GM21390 (cell line): ENCODE results near the gene GPC5.
"Not testable (repeated sequence)": the region's sequence is repeated elsewhere in the genome, so short reads cannot be mapped to it uniquely, and the experiment has no call there.

Experiments used
- ATAC-seq: cut with Tn5 transposase; IDR thresholded peaks from one replicate; pipeline ENCODE4 v1.9.1; 2021; ENCODE audit not compliant: unreplicated experiment

GPC5 gene

DNA sequence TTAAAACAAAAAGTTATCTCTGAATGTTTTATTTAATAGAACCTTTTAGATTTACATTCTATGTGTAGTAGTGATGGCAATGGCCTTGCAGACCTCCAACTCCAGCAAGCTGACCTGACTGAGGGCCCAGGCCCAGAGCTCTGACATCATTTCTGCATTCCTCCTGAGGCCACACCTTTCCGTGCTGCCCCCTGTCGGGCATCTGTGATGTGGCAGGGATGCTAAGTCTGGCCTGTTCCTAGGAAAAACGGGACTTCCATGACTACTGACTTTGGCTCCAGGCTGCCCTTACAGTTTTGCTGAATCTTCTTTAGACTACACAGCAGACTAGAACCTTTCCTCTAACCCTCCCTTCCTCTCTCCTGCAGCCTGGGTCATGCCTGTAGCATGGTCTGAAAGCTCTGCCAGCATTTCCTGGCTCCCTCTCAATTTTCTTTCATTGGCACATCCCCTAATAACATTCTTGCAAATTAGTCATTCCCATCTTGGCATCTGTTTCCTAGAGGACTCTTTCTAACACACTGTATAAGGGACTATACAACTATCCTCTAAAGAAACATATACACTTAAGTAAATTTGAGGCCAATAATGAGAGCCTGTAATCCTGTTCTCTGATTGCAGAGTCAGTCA lies 249.1 kb downstream of the GPC5 start:
- peak; percentile 68 for ATAC-seq

DNA sequence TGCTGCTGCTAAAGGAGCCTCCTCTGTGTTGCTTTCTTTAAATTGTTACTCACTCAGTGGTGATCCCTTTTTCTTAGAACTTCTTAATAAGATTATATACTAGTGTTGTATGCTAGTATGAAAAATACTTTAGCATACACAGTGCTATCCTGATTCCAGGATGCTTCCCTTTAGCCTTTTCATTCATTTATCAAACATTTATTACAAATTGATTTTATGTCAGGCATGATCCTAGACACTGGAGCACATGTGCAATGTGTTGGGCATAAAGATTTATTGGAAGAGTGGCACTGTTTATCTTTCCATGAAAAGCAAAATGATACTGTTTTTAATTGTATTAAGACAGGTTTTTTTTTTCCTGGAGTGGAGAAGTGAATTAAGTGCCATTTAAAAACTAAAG lies 249.6 kb downstream of the GPC5 start:
- no peak for ATAC-seq

DNA sequence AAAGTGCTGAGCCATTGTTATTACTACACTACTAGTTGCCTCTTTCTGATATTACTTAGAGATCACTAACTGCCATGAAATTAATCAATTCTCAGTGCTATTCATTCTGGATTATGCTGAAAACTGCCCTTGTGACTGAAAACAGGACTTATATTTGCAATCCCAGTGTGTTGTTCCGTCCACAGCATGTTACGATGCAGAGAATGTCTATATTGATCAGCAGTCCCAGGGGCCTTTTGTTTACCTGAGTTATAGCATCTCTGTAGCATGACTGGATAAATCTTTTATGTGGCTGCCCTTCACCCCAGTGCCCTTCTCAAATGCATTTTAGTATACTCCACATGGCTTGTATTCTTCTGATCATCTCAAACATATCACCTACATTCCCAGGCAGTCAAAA lies 251.0 kb downstream of the GPC5 start:
- ATAC-seq, result no peak

DNA sequence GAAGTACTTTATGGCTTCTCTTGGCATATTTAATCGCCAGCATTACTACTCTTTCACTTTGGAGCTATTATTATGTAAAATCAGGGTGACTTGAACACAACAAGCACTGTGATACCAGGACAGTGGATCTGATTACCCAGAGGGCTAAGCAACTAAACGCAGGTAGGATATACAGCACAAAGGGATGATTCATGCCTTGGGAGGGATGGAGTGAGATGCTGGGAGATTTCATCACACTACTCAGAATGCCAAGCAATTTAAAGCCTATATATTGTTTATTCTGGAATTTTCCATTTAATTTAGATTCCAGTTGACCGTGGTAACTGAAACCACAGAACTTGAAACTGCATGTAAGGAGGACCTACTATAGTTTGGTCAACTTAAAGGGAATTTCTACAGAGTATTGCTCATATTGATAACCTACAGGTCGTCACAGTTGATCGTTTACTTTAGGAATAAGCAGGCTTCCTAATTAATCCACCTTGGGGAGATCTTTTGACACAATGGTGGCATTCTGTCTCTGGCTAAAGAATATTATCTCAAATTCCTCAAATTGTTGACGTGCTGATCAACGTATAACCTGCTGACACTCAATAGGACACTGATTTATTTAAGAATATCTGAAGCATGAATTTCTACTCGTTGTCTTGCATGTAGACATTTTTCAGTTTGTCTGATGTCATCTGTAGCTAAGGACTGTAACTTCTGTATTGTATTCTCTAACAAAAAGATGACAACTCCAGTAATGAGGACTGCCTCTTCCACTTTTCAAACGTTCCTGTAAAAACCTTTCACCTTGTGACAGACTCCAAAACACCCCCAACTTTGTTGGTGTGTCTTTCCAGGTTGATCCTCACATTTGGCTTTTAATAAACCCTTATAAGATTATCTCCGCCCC lies 254.2 kb downstream of the GPC5 start:
- ATAC-seq, result no peak

DNA sequence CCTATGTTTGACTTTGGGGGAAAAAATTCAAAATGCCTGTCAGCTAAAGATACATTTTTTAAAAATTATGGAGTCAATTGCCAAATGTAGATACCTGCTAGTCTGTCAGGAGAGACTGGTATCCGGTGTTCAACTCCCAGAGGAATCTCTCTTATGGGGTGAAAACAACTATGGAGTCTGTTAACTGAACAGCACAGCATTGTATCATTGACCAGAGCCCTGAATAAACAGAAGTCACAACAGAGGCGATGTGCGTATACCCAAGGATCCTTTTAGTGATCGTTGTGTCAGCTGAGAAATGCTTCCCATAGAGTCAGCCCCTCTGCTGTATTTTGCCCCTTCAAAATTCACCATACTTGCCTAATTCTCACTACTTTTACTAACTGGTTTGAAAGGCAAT lies 257.3 kb downstream of the GPC5 start:
- ATAC-seq, result no peak

DNA sequence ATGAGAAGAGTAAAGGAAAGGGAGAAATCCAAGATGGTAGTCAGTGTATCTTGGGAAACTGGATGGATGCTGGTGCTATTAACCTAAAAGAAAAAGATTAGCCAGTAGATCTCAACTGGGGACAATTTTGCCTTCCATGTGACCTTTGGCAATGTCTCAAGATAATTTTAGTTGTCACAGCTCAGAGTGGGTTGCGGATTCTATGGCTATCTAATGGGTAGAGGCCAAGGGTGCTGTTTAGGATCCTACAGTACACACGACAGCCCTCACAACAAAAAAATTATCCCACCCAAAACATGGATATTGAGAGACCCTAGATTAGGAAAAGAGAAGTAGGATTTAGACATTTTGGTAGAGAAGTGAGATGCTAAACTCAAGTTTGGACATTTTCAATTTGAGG lies 258.9 kb downstream of the GPC5 start:
- no peak for ATAC-seq

DNA sequence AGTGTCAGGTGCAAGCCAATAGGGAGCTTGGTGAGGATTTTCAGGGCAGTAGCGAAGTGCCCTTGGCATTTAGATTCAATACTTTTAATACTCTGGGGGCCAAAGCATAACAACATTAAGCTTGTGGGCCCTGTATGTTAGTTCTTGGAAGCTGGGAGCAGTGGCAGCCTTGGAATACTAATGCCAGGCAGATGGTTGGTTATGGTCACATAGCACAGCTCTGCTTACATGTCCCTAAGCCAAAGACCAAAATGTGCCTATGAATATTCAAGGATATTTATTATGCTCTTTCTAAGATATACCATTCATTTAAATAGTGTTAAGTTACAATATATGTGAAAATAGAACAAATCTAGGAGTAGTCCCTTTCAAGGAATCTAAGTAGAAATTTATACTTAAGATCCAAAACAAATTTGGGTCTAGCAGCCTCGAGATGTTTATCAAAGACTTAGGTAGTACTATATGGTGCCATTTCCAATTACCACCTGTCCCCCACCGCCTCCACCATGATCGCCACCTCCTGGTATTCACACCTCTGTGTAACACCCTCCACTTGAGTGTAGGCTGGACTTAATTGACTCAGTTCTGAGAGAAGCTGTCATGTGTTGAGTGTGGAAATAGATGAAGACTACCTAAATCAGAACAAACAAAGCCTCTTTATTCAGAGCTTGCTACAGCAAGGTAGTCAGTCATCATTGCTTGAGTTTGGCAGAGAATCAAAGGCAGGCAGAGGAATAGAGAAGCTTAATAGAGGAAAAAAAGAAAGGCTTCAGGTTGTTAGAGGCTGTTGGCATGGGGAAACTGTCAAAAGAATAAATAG lies 261.0 kb downstream of the GPC5 start:
- no peak for ATAC-seq

DNA sequence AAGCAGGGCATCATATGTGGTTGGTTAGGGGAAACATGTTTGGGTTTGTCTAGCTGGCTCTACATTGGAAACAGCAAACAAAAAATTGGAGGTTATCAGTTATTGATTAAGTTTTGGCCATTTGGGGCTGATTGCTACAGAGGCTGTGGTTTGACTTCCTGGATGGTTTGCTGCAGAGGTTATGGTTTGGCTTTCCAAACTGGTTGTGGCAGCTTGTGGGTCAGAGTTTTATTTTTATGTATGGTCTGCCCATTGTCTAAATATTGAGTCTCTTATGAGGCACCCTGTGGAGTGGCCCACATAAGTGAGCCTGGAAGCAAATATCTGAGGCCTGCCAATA lies 261.6 kb downstream of the GPC5 start:
- no peak for ATAC-seq

DNA sequence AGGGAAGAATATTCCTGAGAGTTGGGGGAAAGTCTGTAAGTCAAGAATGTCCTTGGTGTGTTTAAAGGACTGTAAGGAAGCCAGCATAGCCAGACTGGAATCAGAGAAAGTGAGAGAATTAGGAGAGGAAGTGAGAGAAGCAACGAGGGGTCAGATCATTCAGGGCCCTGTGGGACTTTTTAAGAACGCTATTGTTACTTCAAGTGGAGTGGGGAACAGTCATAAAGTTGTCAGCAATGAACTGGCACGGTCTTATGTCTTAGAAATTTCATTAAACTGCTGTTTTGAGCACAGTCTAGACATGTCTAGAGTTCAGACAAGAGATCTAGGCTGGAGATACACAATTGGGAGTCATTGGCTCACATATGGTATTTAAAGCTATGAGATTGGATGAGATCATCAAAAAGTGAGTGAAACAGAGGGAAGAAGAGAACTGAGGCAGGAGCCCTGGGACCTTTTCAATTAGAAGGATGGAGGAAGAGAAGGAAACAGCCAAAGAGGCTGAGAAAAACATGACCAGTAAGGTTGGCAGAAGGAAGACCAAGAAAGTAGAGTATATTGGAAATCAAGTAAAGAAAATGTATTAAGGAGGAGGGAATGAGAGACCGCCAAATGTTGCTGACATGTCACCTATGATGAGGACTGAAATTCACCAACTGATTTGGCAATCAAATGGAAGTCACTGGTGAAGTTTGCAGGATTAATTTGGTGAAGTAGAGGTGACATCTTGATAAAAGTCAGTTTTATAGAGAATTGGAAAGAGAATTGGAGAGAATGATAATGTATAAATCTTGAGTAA lies 263.5 kb downstream of the GPC5 start:
- ATAC-seq, result peak; percentile 56

DNA sequence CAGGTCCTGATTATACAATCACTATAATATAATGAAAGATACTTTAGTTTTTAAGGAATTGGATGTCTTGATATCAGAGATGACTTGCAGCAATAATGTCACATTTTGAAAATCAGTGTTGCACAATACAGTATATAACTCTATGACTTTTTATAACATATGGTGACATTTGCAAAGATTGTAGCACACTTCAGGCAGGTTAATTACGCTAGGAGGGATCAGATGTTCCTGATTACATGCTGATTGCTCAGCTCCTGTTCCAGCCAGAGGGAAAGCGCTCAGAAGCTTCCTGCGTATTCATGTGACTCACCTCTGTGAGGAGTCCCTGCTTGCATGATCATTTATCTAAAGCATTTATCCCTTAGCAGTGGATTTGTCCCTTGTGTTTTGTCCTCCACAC lies 265.6 kb downstream of the GPC5 start:
- ATAC-seq, result no peak

DNA sequence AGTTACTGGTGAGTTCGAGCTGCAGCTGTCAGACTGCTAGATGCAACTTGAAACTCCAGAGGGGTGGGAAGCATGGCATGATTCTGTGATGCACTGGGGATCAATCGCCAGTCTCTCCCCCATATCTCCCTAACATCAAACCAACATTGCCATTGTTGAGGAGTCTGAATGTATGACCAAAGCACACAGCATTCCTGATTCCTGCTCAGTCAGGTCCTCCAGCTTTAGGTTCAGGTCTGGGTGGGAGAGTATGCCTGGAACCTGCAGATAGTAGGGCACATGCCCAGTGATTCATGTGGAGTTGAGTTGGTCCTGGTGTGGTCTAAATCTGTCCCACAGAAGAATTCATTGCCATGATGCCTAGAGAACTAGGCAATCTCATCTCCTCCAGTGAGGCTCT lies 269.1 kb downstream of the GPC5 start:
- no peak for ATAC-seq

DNA sequence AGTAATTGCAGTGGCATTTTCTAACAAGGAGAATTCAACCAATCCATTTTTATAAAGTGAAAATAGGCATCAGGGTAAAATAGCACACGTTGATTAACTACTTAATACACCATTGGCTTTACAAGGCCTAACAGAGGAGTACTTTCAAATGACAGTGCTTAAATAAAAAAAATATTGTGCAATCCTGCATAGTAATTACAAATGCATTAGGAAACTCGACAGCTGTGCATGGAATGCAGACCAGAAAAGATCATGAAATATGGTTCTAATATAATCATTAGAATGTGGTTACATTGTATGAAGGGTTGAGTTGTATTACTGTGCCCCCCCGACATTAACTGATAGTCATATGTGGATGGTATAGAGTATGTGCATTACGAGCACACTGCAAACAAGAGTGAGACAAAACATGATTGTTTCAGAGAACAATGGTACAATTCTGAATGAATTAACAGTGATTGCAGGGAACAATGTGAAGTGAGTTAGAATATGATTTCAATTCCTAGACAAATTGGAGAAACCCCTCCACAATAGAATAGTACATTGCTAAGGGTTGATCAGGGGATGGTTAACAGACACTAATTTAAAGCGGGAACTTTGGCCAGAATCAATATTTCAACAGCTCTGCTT lies 270.6 kb downstream of the GPC5 start:
- no peak for ATAC-seq

DNA sequence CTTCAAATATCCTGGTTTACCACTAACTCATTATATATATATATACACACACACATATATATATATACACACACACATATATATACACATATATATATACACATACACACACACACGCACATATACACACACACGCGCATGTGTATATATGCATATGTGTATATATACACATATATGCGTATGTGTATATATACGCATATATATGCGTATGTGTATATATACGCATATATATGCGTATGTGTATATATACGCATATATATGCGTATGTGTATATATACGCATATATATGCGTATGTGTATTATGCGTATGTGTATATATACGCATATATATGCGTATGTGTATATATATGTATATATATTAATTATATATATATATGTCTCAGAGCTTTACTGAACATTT lies 275.9 kb downstream of the GPC5 start:
- not testable (repeated sequence) for ATAC-seq

DNA sequence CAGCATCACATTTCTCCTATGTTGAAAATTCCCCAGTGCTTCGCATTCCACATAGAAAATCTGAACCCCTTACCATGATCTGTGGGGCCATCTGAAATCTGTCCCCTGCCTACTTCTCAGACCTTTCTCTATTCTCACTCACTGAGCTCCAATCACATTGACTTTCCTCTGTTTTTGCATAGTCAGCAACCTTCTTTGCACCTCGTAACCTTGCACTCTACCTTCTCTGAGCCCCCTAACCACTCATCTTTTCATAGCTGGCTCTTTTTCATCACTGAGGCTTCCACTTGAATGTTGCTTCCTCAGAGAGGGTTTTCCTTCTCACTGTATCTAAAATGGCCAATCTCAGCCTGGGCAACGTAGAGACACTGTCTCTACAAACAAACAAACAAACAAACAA lies 286.3 kb downstream of the GPC5 start:
- no peak for ATAC-seq

DNA sequence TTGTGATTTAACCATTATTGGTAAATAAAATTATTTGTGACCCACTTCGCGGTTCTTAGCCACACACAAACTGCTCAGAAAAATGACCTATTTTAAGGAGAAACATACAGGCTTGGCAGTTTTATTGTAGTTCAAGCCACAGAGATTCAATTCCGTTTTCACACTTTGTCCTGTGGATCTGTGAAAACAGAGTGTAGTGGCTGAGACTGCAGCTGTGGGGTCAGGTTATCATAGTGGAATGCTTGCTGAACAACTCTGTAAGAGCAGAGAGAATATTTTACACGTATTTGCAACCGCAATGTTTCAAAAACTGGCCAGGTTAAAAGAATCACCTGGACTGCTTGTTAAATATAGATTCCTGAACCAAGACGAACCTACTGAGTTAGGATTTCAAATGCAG lies 292.5 kb downstream of the GPC5 start:
- ATAC-seq, result no peak

DNA sequence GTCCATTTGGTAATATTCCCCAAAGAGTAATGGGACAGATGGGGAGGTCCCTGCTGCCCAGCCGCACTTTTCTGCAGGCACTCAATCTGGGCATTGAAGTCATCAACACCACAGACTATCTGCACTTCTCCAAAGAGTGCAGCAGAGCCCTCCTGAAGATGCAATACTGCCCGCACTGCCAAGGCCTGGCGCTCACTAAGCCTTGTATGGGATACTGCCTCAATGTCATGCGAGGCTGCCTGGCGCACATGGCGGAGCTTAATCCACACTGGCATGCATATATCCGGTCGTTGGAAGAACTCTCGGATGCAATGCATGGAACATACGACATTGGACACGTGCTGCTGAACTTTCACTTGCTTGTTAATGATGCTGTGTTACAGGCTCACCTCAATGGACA lies 295.0 kb downstream of the GPC5 start:
- no peak for ATAC-seq

DNA sequence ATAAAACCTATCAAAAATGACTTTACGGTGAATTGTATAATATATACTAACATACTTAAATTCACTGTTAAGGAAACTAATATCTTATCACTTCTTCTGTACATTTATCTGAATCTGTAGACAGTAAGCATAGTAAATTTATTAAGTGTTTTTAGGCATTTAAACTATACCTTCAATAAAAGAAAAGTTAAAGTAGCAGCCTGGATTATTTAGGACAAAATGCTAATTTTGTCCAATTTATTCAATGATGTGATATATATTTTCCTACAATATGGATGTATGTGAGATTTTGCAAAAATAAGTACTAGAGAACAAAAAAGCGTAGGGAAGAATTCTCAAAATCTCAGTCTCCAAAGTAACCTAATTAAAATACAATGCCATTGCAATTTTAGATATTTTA lies 299.9 kb downstream of the GPC5 start:
- no peak for ATAC-seq

DNA sequence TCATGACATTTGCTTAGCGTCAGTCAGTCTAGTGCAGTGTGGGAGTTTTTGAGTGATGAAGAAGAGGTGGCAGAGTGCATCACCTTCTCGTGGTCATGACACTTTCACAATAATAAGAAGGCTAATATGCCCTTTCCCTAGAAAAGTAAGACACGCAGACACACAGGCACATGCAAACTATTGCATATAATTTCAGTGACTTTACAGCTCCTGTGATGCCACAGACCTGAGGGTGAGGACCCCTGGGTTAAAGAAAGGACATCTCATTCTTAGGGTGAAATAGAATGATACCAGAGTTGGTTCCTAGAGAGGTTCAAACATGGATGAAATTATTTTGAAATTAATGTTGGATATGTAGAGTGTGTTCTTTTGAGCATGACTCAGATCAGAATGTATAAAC lies 300.3 kb downstream of the GPC5 start:
- no peak for ATAC-seq

DNA sequence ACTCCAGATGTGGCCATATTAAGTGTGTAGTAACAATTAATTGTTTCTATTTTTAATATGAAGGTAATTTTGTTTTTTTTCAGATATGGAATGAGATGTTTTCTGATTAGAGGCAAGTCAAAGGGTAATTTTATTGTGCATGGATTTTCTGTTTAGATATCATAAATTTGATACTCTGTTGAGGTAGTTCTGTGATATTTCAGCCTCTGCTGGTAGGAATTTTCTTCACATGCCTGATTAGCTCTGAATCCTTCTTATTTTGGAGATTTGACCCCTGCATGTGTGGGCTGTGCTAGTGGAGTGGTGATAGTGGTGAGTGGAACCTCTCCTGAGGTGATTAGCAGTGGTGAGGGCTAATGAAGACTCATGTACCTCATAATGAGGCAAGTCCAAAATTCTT lies 301.4 kb downstream of the GPC5 start:
- no peak for ATAC-seq

DNA sequence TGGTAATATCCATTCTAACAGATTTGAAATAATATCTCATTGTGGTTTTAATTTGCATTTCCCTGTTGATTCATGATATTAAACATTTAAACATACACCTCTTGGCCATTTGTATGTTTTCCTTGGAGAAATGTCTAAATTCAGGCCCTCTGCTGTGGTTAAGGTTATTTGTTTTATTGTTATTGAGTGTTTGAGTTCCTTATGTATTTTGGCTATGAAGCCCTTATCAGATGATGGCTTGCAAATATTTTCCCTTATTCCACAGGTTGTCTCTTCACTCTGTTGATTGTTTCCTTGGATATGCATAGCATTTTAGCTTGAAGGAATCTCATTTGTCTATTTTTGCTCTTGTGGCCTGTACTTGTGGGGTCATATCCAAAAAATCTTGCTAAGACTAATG lies 303.6 kb downstream of the GPC5 start:
- ATAC-seq, result no peak

DNA sequence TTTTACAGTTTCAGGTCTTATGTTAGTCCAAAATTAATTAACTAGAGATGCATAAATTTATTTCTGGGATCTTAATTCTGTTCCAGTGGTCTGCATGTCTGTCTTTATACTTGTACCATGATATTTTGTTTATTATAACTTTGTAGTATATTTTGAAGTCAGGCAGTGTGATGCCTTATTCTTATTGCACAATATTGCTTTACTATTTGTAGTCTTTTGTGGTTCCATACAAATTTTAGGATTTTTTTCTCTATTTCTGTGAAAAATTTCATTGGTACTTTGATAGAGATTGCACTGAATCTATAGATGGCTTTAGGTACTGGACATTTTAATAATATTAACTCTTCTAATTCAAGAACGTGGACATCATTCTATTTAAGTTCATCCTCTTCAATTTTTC lies 304.0 kb downstream of the GPC5 start:
- ATAC-seq, result no peak
